ENCODE results near the gene RTF1.
"Not testable (repeated sequence)": the region's sequence is repeated elsewhere in the genome, so short reads cannot be mapped to it uniquely, and the experiment has no call there.

RTF1 gene

GRCh38 chr15:41438206-41438605, 21.3 kb downstream of the RTF1 start:
- DNase-seq = no peak

GRCh38 chr15:41438745-41439144, 21.9 kb downstream of the RTF1 start:
- DNase-seq = not testable (repeated sequence)

- DNase-seq = no peak
Measured at GRCh38 chr15:41443275-41443674, 26.4 kb downstream of the RTF1 start.

GRCh38 chr15:41445399-41445798, 28.5 kb downstream of the RTF1 start:
- DNase-seq = no peak

GRCh38 chr15:41462084-41462795, 45.3 kb downstream of the RTF1 start:
- DNase-seq = no peak

GRCh38 chr15:41464889-41465580, 48.1 kb downstream of the RTF1 start:
- no peak for DNase-seq

- no peak for DNase-seq
Measured at GRCh38 chr15:41465822-41466421, 49.0 kb downstream of the RTF1 start.

GRCh38 chr15:41466711-41467110, 49.8 kb downstream of the RTF1 start:
- no peak for DNase-seq

GRCh38 chr15:41469644-41470043, 52.7 kb downstream of the RTF1 start:
- not testable (repeated sequence) for DNase-seq

- DNase-seq = no peak
Measured at GRCh38 chr15:41473418-41473817, 56.5 kb downstream of the RTF1 start.

- no peak for DNase-seq
Measured at GRCh38 chr15:41474436-41474835, 57.5 kb downstream of the RTF1 start.

- no peak for DNase-seq
Measured at GRCh38 chr15:41474941-41475340, 58.0 kb downstream of the RTF1 start.

GRCh38 chr15:41476416-41477048, 59.6 kb downstream of the RTF1 start:
- DNase-seq = no peak

GRCh38 chr15:41480396-41481140, 63.7 kb downstream of the RTF1 start:
- no peak for DNase-seq

- DNase-seq = no peak
Measured at GRCh38 chr15:41482110-41482877, 65.4 kb downstream of the RTF1 start.

GRCh38 chr15:41483115-41483514, 66.2 kb downstream of the RTF1 start:
- peak; percentile 30 for DNase-seq

- DNase-seq = no peak
Measured at GRCh38 chr15:41483519-41483918, 66.6 kb downstream of the RTF1 start.

GRCh38 chr15:41484937-41485625, 68.2 kb downstream of the RTF1 start:
- no peak for DNase-seq

- no peak for DNase-seq
Measured at GRCh38 chr15:41486286-41486685, 69.4 kb downstream of the RTF1 start.

GRCh38 chr15:41487381-41487780, 70.5 kb downstream of the RTF1 start:
- no peak for DNase-seq

GRCh38 chr15:41487802-41488201, 70.9 kb downstream of the RTF1 start:
- DNase-seq = no peak

- DNase-seq = no peak
Measured at GRCh38 chr15:41489641-41490040, 72.7 kb downstream of the RTF1 start.
